Suppressor macrophage (primary cell): ENCODE results near the gene MYO9A.
"Not testable (repeated sequence)": the region's sequence is repeated elsewhere in the genome, so short reads cannot be mapped to it uniquely, and the experiment has no call there.

ENCODE experiments used
- DNase-seq, 4 experiments: peaks; one replicate each; pipeline ENCODE4 v3.0.0-alpha.2; 2020 to 2022

Gene MYO9A

DNA sequence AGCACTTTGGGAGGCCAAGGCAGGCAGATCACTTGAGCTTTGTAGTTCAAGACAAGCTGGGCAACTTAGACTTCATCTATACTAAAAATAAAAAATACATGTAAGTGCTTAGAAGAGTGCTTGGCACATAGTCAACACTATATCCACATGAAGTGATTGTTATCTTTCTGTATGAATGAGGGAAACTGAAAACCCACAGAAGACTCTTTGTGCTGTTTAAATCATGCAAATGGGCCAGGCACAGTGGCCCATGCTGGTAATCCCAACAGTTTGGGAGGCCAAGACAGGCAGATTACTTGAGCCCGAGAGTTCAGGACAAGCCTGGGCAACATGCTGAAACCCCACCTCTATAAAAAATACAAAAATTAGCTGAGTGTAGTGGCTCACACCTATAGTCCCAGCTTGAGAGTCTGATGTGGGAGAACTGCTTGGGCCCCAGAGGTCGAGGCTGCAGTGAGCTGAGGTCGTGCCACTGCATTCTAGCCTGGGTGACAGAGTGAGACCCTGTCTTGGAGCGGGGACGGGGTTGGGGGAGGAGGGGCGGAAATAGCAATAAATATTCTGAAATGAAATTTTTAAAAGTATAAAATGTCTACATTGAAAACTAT, 177.9 kb downstream of the MYO9A start:
- no peak for DNase-seq

DNA sequence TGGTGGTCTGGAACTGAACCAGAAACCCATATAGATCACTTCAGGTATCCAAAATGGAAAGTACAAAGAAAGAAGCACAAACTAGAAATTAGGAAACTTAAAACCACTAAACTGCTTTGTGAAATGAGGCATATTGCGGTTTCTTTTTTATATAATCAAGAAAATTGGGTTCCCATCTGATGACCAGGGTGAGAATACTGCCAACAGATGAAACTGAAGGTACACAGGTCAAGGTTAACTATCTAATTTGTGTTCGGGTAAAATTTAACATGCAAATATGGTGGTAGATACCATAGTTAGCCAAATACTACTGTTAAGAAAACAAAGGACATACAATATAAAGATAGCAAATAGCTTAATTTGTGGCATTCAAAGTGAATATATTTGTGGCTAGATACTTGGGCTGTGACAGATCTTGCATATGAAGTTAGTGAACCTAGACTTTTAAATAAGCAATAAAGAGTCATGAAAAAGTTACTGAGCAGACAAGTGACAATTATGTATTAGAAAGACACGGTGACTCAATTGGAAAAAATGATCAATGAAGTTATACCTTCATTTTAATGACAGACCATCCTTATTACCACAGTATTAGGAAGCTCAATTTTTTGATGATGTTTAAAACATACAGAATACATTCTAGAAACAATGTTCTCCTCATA, 180.2 kb downstream of the MYO9A start:
- DNase-seq, result no peak

DNA sequence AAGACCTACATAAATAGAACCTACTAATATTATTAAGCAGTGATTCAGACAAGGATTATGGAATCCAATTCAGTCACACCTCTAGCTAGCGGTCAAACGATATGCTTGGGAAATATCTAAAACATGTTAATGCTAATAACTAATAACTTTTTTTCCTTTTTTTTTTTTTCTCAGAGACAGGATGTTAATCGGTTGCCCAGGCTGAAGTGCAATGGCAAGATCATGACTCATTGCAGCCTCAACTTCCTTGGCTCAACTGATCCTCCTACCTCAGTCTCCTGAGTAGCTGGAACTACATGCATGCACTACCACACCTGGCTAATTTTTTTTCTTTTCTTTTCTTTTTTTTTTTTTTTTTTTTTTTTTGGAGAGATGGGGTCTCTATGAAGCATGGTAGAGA, 183.5 kb downstream of the MYO9A start:
- no peak for DNase-seq

DNA sequence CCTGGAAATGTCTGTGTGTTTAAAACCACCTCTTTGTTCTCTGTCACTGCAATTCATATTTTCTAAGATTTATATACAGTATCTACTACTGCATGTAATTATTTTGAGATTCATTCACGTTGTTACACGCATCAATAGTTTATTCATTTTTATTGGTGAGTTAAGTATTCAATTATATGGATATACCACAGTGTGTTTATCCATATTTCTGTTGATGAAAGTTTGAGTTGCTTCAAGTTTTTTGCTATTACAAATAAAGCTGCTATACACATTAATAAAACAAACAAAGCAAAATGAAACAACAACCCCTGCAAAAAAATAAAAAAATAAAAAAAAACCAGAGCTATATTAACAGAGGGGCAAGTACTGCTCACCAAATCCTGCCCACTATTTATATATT, 185.3 kb downstream of the MYO9A start:
- DNase-seq, result no peak

DNA sequence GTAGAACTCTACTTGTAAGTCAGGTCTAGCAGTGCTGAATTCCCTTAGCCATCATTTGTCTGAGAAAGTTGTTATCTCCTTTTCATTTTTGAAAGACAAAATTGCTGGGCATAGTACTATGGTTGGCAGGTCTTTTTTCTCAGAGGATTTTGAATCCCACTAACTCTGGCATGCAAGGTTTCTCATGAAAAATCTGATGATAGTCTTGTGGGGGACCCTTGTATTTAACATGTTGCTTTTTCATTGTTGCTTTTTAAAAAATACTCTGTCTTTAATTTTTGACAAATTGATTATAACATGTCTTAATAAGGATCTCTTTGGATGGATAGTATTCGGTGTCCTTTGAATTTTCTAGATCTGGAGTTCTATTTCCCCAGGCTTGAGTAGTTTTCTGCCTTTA, 186.7 kb downstream of the MYO9A start:
- no peak for DNase-seq

DNA sequence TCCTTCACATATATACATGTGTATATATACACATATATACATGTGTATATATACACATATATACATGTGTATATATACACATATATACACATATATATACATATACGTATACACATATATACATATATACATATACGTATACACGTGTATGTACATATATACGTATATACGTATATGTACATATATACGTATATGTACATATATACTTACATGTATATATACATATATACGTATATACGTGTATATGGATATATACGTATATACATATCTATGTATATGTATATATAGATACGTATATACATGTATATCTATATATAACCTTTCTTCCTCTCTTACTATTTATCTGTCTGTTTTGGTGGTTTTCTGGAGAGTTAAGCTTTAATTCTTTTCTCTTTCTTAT, 192.8 kb downstream of the MYO9A start:
- no peak for DNase-seq

DNA sequence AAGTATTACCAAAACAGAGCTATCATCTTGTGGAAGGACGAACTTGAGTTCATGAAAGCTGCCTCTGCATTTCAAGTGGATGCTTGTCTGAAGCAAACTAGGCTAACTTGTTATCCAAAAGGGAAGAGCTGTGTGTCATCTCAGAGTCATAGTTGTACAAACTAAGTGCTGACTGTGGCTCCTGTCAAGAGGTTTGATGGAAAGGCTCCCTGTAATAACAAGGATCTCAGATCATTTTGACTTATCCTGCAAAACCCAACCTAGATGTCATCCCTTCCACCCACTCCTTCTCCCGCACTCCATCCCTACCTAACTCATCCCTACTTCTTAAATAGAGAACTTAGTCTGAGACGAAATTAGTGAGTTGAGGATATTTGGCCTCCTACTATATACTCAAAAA, 196.8 kb downstream of the MYO9A start:
- DNase-seq, result no peak

DNA sequence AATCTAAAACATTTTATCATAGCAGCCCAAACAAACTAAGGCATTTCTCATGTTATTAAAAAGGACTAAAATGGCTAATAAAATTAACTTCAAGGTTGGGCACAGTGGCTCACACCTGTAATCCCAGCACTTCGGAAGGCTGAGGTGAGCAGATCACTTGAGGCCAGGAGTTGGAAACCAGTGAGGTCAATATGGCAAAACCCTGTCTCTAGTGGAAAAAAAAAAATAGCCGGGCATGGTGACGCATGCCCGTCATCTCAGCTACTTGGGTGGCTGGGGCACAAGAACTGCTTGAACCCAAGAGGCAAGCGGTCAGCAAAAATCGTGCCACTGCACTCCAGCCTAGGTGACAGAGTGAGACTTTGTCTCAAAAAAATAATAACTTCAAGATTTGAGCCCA, 197.4 kb downstream of the MYO9A start:
- DNase-seq, result no peak

DNA sequence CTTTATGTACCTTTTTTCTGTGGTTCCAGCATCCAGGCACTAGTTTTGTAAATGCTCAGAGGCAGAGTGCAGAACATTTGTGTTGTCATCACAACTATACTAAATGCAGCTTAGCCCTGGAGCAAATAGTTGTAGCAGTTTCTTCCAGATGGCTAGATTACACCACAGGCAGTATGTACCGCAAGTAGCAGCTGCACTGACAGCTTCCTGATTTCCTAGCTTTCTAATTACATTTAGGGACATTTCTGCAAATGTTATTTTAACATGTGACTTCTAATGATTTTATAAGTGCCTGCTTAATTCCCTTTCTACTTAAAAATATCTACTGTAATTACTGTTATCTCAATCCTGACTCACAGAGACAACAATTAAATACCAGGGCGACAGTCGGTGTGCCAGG, 201.1 kb downstream of the MYO9A start:
- DNase-seq, result peak in 1 of 4 experiments; percentile 4

DNA sequence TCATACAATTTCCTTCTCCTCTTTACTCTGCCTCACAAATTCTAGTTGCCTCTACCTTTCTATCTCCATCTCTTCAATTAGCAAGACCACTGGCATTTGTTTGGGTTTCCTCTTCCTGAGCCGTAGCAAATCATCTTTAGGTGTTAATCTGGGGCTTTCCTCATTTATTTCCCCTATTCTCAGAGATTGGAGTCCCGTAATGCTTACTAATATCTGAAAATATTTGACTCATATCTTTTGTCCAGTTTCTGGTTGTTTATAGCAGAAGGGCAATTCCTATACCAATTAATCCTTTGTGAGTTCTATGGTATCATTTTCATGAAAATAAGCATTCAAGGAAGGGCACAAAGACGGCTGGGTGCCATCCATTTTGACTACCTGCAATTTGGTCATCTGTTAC, 203.9 kb downstream of the MYO9A start:
- DNase-seq, result no peak

DNA sequence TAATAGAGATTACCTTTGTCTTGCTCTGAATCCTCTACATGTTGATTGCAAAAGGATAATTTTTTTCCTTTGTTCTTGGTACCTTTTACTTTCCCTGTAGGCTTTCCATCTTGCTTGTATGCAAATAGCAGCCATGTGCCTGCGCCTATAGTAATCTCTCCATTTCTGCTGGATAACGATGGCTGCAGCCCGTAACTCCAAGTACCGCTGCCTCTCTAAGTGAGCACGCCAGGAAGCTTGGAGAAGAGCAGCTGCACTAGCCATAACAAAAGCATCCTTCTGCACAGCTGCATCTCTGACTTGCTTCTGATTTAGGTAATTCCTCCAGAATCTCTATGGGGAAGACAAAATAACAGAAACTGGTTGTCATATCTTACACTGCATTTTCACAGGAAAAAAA, 218.3 kb downstream of the MYO9A start:
- no peak for DNase-seq

DNA sequence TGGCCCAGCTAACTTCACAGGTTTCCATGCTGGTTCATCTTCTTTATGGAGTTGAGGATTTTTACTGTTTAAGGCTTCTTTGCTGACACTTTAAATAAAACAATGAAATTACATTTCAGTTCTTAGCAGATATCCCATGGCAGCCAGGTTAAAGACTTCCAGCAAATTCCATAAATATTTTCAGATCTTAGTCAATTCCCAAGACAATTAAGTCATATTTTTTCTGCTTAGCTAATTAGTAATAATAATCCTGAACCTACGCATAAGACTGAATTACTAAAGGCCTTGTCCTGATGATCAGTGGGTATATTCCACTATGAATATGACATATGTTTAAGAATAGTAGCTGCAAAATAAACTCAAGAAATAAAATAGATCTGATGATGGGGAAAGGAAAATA, 224.3 kb downstream of the MYO9A start:
- DNase-seq, result no peak

DNA sequence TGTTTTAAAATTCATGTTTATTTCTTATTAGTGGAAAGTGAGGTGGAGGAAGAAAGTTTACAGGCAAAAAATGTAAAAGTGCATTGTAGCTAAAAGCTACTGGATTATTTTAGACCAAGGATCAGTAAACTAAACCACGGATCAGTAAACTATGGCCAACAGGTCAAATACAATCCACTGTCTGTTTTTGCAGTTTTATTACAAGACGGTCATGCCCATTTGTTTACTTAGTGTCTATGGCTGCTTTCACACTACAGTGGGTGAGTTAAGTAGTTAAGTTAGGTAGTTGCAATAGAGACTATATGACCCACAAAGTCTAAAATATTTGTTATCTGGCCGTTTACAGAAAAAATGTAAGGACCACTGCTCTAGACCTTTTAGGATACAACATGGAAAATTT, 225.6 kb downstream of the MYO9A start:
- DNase-seq, result no peak

DNA sequence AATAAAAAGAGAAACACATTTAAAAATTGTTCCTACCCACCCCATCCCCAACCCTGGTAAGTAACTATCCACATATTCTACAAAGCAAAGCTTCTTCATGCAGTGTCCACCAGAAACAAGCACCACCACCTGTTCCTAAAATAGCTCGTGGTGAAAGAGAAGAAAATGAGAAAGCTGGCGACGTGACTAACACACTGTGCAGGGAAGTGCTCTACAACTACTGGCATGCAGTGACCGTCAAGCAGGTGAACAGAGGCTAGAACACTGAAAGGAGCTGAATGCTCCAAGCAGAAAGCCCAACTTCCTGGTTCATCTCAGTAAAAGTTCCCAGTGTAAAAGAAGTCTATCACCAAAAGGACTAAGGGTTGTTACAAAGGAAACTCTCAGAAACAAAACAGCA, 226.9 kb downstream of the MYO9A start:
- no peak for DNase-seq

DNA sequence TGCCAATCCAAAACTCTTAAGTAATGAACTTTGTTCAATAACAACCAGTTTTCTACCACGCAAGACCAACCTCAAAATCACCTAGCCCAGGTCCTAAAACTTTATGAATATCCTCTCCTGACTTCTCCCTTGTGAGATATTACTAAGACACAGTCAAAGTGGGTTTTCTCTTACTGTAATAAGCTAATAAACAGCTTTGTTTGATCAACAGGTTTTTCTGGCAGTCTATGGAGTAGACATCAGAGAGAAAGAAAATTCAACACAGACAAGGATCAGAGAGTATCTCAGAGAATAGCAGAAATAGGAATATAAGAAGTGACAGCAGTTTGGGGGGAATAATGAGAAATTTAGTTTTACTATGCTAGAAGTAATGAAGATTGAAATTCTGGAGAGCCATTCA, 228.0 kb downstream of the MYO9A start:
- DNase-seq, result no peak

DNA sequence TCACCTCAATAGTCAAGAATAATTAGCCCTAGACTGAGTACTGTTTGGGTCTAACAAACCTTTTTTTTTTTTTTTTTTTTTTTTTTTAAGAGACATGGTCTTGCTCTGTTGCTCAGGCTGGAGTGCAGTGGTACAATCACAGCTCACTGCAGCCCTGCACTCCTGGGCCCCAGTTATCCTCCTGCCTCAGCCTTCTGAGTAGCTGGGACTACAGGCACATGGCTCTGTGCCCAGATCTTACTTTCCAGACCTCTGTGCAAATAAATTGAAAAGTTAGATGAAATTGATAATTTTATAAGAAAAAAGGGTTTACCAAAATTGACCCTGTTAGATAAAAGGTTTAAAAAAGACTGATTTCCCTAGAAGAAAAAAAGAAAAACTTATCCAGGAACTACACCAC, 228.6 kb downstream of the MYO9A start:
- DNase-seq, result no peak

DNA sequence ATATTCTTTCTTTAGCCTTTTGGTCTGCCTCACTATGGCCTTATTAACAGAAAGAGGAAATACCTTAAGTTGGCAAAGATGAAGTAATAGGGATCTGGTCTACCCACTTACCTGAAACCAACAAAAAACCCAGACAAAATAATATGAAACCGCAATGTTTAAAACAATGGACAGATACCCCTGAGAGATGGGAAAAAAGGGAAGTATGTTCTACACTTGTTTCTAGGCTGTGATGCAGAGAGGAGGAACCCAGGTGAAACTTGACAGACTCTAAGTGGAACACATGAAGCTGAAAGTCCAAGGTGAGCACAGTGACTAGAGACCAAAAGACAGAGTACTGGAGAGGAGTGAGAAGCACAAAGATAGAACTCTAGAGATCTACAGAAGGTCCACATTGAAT, 229.2 kb downstream of the MYO9A start:
- no peak for DNase-seq

DNA sequence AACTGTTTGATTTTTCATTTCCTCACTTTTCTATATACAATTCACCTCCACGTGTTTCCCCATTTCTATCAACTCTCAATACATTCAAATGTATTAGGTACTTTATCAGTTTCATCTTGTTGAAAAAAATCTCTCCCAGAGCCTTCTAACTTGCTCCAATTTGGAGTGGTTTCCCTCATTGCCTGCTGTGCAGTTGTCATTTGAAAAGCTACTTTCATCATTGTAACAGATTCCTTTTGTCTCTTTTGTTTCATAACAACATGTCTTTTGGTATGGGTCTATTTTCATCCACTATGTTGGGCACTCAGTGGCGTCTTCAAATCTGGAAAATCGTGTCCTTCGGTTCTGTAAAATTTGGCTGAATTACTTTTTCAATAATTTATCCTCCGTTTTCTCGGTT, 232.6 kb downstream of the MYO9A start:
- no peak for DNase-seq

DNA sequence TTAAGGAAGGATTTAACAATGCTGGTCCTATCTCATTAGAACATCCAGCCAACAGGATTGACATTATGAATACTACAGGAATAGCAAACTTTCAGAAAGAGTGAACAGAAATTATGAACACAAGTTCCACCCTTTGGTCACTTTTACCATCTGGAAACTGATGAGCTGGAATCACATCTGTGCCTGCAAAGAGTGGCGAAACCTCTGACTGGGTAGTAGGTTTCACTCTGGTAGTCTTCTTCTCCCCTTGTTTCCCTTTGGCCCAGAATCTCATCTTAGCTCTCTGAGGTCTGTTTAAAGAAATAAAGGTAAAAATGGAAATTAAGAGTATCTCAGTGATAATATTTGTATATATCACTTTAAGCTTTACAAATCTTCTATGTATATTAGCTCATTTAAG, 234.5 kb downstream of the MYO9A start:
- no peak for DNase-seq

DNA sequence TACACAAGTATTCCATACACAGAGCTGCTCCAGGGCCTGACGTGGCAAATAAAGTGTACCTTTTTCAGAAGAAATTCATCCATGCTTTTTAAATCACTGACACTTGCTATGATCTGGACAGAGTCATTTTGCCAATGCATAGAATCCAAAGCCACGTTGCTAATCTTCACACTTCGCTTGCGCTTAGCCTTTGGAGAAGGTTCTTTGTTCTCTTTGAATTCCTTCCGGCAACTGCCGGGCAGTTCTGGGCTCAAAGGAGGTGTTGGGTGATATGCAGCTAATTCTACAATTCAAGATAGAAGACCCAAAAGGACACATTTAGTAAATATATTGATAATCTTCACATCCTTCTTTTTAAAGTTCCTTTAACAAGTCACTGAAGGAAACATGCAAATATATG, 237.7 kb downstream of the MYO9A start:
- DNase-seq, result no peak

DNA sequence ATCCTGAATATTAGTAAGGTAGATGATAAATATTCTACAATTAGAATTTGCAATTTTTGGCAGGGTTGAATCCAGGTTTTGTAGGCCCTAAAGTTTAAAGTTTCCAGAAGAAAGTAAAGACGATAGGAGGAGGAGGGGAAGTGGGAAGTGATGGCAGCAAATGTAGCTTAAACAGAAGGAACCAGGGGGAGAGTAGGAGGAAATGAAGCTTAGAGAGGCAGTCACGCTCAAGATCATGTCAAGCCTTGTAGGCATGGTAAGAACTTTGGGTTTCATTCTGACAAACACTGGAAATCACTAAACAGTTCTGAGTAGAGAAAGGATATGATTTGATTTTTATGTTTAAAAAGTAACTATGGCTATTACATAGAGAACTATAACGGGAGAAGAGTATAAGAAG, 243.7 kb downstream of the MYO9A start:
- no peak for DNase-seq

DNA sequence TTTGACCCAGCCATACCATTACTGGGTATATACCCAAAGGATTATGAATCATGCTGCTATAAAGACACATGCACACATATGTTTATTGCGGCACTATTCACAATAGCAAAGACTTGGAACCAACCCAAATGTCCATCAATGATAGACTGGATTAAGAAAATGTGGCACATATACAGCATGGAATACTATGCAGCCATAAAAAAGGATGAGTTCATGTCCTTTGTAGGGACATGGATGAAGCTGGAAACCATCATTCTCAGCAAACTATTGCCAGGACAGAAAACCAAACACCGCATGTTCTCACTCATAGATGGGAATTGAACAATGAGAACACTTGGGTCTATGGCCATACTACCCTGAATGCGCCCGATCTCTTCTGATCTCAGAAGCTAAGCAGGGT, 259.7 kb downstream of the MYO9A start:
- DNase-seq, result not testable (repeated sequence)

DNA sequence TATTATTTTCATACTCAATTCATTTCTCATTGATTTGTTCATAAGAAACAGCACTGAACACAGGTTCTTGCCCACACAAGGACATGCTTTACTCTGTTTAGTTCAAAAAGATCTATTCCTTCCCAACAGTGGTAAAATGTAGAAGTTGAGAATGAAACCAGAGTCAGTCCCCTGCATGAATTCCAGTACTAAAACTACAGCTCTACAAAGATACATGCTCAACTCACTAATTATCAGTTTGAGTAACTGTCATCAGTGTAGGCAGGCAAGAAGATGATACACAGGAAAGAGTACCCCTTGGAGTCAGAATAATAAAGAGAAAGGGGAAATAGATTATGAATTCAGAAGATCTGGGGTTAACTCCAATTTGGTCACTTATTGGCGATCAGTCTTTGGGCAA, 264.4 kb downstream of the MYO9A start:
- no peak for DNase-seq

DNA sequence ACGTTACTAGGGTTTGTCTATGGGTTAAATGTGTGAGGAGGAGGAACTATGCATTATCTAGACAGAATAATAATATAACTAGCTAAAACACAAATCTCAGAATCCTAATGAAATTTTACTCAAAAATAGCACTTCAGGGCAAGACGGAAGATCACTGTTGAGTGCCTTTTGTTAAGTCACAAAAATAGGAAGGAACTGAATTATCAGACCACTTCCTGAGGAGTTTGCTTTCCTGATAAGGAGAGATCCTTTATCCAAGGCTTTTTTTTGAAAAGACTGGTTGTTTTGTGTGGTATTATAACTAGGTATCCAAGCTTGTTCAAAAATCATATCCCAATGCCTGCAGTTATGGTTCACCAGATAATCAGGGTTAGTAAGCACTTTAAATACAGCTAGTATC, 273.0 kb downstream of the MYO9A start:
- DNase-seq, result no peak

DNA sequence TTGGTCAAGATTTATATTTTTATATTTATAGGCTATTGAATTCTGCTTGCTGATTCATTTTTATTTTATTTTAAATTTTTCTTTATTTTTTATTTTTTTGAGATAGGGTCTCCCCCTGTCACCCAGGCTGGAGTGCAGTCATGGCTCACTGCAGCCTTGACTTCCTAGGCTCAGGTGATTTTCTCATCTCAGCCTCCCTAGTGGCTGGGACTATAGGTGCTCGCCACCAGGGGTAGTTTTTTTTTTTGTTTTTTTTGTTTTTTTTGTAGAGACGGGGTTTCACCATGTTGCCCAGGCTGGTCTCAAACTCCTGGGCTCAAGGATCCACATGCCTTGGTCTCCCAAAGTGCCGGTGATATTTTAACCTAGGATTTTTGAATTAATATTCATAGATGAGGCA, 276.4 kb downstream of the MYO9A start:
- DNase-seq, result no peak
